Liver (tissue), 9 donors: ENCODE data around the gene GLP2R. TPM values are rescaled to one million over a fixed set of nuclear protein-coding genes. Genes with fewer than 3 reads are reported as not detected.

Source experiments
- DNase-seq: peaks from one replicate; pipeline ENCODE4 v3.0.0-alpha.2; 2017; ENCODE audit warnings: low spot score
- H3K27ac ChIP-seq, 2 donors: one replicate each; pipeline ENCODE4 v1.7.0; 2013; ENCODE audit warnings: inconsistent platforms in 2 of 2, low read length in 2 of 2, control low read depth in 1 of 2, low read depth in 1 of 2, mild to moderate bottlenecking in 1 of 2
- H3K27me3 ChIP-seq, 4 donors: one replicate each; pipeline versions ENCODE4 v1.6.1 to v1.7.0; 2013; ENCODE audit warnings: low read length in 3 of 4, inconsistent platforms in 1 of 4, mild to moderate bottlenecking in 1 of 4, moderate library complexity in 1 of 4; ENCODE audit not compliant: control insufficient read depth in 4 of 4, insufficient read depth in 4 of 4
- H3K36me3 ChIP-seq, 4 donors: one replicate each; pipeline versions ENCODE4 v1.6.1 to v1.7.0; 2013; ENCODE audit warnings: low read length in 3 of 4, mild to moderate bottlenecking in 3 of 4, low read depth in 1 of 4, moderate library complexity in 1 of 4; ENCODE audit not compliant: control insufficient read depth in 4 of 4, insufficient read depth in 3 of 4
- H3K4me1 ChIP-seq, 4 donors: one replicate each; pipeline versions ENCODE4 v1.6.1 to v1.7.0; 2013; ENCODE audit warnings: low read length in 3 of 4, mild to moderate bottlenecking in 3 of 4, moderate library complexity in 1 of 4; ENCODE audit not compliant: control insufficient read depth in 4 of 4, insufficient read depth in 4 of 4
- H3K4me3 ChIP-seq, 3 donors: one replicate each; pipeline versions ENCODE4 v1.6.1 to v1.7.0; 2013; ENCODE audit warnings: low read length in 3 of 3, control low read depth in 1 of 3, low read depth in 1 of 3, mild to moderate bottlenecking in 1 of 3
- H3K9ac ChIP-seq, 2 donors: one replicate each; pipeline ENCODE4 v1.7.0; 2013; ENCODE audit warnings: low read length in 2 of 2, mild to moderate bottlenecking in 2 of 2, moderate library complexity in 2 of 2, control low read depth in 1 of 2, low read depth in 1 of 2
- H3K9me3 ChIP-seq, 4 donors: one replicate each; pipeline versions ENCODE4 v1.6.1 to v1.7.0; 2013; ENCODE audit warnings: low read length in 3 of 4; ENCODE audit not compliant: control insufficient read depth in 4 of 4
- ATF3 ChIP-seq: IDR thresholded peaks from 2 replicates; pipeline ENCODE4 v1.6.1; 2016; ENCODE audit warnings: antibody characterized with exemption
- CTCF ChIP-seq: fragments of 150-350 bp; IDR thresholded peaks from 2 replicates; pipeline ENCODE4 v1.5.1; 2017; ENCODE audit warnings: improper control_type of control experiment, low read depth, low read length; ENCODE audit not compliant: missing input control
- EGR1 ChIP-seq, 2 donors: IDR thresholded peaks; 2 replicates each; pipeline ENCODE4 v1.6.1; 2016 to 2018; ENCODE audit warnings: antibody characterized with exemption in 2 of 2, low read depth in 2 of 2
- GABPA ChIP-seq, 2 donors: IDR thresholded peaks in 1 of 2; conservative IDR thresholded peaks in 1 of 2; 2 replicates each; pipeline ENCODE4 v1.6.1; 2016; ENCODE audit warnings: antibody characterized with exemption in 2 of 2, mild to moderate bottlenecking in 1 of 2, moderate library complexity in 1 of 2
- HNF4G ChIP-seq: IDR thresholded peaks from 2 replicates; pipeline ENCODE4 v1.6.1; 2016; ENCODE audit warnings: antibody characterized with exemption
- JUND ChIP-seq, 2 donors: IDR thresholded peaks; 2 replicates each; pipeline ENCODE4 v1.6.1; 2016; ENCODE audit warnings: antibody characterized with exemption in 2 of 2
- MAX ChIP-seq: IDR thresholded peaks from 2 replicates; pipeline ENCODE4 v1.6.1; 2016; ENCODE audit warnings: antibody characterized with exemption
- NR2F2 ChIP-seq: IDR thresholded peaks from 2 replicates; pipeline ENCODE4 v1.6.1; 2016; ENCODE audit warnings: antibody characterized with exemption
- RAD21 ChIP-seq, 2 donors: IDR thresholded peaks; 2 replicates each; pipeline ENCODE4 v1.6.1; 2016; ENCODE audit warnings: antibody characterized with exemption in 2 of 2, mild to moderate bottlenecking in 2 of 2
- RXRA ChIP-seq, 2 donors: IDR thresholded peaks; 2 replicates each; pipeline ENCODE4 v1.6.1; 2017 to 2018; ENCODE audit warnings: antibody characterized with exemption in 2 of 2, mild to moderate bottlenecking in 1 of 2
- SP1 ChIP-seq: IDR thresholded peaks from 2 replicates; pipeline ENCODE4 v1.6.1; 2018; ENCODE audit warnings: antibody characterized with exemption, mild to moderate bottlenecking
- YY1 ChIP-seq: IDR thresholded peaks from 2 replicates; pipeline ENCODE4 v1.6.1; 2016; ENCODE audit warnings: antibody characterized with exemption, mild to moderate bottlenecking
- WGBS: extraction: QIAGEN DNeasy Blood & Tissue Kit; methylation state at CpG from one replicate; pipeline ENCODE4 v1.1.7; 2013; 5-methylcytosine and 5-hydroxymethylcytosine counted together
- polyA plus RNA-seq, 2 donors: library from polyadenylated mRNA; stranded (reverse) in 1 of 2; unstranded in 1 of 2; fragments of 200-250 nt in 1 of 2; fragments of >200 nt in 1 of 2; fragmentation: Nextera tagmentation in 1 of 2; extraction: Ambion mirVana in 1 of 2; gene quantifications; one replicate each; pipeline versions ENCODE4 v1.2.1 to v1.2.3, GENCODE V29; 2013 to 2015
- total RNA-seq, 2 donors: library from RNA; depleted of rRNA; stranded (reverse); fragments of >200 nt; gene quantifications; one replicate each; pipeline ENCODE4 v1.2.3, GENCODE V29; 2014
- TF ChIP-seq, protein P1 (sequence below): IDR thresholded peaks from 2 replicates; pipeline ENCODE4 v1.6.1; 2016; ENCODE audit warnings: antibody characterized with exemption
- TF ChIP-seq, protein P2 (sequence below): IDR thresholded peaks from 2 replicates; pipeline ENCODE4 v1.6.1; 2016; ENCODE audit warnings: antibody characterized with exemption, mild to moderate bottlenecking
- donor health status: healthy.
- donor health status: healthy.
- donor health status: healthy.
- donor health status: healthy.
- donor health status: healthy.

Gene GLP2R
- total and polyA plus RNA-seq, 4 donors = 0.39 to 1.4 (median 0.58) TPM

DNA sequence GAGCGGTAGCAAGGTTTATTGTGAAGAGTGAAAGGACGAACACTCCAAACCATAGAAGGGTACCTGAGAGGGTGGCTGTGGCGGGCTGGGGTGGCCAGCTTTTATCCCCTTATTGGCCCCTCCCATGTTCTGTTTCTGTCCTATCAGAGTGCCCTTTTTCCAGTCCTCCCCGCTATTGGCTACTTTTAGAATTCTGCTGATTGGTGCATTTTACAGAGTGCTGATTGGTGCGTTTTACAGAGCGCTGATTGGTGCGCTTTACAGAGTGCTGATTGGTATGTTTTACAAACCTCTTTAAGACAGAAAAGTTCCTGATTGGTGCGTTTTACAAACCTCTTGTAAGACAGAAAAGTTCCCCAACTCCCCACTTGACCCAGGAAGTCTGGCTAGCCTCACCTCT, 16.3 kb upstream of the GLP2R start:
- Histone ChIP-seq H3K9ac (no peak overlapping the region), H3K4me3 (no peak overlapping the region), H3K27ac (no peak overlapping the region), H3K27me3 (peaks cover 0 to 8% (median 2%) of the 10 kb centered on the region in 4 donors), H3K36me3 (no peaks in the 10 kb centered on the region), H3K9me3 (no peaks in the 10 kb centered on the region), H3K4me1 (no peaks in the 10 kb centered on the region)
- WGBS = 86% methylated on average over 8 of the region's 8 CpGs
- no peak for DNase-seq
- TF ChIP-seq, protein P1, sequence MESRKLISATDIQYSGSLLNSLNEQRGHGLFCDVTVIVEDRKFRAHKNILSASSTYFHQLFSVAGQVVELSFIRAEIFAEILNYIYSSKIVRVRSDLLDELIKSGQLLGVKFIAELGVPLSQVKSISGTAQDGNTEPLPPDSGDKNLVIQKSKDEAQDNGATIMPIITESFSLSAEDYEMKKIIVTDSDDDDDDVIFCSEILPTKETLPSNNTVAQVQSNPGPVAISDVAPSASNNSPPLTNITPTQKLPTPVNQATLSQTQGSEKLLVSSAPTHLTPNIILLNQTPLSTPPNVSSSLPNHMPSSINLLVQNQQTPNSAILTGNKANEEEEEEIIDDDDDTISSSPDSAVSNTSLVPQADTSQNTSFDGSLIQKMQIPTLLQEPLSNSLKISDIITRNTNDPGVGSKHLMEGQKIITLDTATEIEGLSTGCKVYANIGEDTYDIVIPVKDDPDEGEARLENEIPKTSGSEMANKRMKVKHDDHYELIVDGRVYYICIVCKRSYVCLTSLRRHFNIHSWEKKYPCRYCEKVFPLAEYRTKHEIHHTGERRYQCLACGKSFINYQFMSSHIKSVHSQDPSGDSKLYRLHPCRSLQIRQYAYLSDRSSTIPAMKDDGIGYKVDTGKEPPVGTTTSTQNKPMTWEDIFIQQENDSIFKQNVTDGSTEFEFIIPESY = no peak
- TF ChIP-seq GABPA (IDR thresholded peaks at IDR 0.05 in 1 of 2, conservative IDR thresholded peaks at IDR 0.05 in 1 of 2) (no peak), MAX (no peak), RXRA (IDR thresholded peaks at IDR 0.05) (no peak), JUND (IDR thresholded peaks at IDR 0.05) (no peak), RAD21 (IDR thresholded peaks at IDR 0.05) (no peak), CTCF (no peak), NR2F2 (no peak), EGR1 (IDR thresholded peaks at IDR 0.05; ENCODE audit: low read depth in 2 of 2) (no peak)
- TF ChIP-seq, protein P2, sequence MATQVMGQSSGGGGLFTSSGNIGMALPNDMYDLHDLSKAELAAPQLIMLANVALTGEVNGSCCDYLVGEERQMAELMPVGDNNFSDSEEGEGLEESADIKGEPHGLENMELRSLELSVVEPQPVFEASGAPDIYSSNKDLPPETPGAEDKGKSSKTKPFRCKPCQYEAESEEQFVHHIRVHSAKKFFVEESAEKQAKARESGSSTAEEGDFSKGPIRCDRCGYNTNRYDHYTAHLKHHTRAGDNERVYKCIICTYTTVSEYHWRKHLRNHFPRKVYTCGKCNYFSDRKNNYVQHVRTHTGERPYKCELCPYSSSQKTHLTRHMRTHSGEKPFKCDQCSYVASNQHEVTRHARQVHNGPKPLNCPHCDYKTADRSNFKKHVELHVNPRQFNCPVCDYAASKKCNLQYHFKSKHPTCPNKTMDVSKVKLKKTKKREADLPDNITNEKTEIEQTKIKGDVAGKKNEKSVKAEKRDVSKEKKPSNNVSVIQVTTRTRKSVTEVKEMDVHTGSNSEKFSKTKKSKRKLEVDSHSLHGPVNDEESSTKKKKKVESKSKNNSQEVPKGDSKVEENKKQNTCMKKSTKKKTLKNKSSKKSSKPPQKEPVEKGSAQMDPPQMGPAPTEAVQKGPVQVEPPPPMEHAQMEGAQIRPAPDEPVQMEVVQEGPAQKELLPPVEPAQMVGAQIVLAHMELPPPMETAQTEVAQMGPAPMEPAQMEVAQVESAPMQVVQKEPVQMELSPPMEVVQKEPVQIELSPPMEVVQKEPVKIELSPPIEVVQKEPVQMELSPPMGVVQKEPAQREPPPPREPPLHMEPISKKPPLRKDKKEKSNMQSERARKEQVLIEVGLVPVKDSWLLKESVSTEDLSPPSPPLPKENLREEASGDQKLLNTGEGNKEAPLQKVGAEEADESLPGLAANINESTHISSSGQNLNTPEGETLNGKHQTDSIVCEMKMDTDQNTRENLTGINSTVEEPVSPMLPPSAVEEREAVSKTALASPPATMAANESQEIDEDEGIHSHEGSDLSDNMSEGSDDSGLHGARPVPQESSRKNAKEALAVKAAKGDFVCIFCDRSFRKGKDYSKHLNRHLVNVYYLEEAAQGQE = no peak

DNA sequence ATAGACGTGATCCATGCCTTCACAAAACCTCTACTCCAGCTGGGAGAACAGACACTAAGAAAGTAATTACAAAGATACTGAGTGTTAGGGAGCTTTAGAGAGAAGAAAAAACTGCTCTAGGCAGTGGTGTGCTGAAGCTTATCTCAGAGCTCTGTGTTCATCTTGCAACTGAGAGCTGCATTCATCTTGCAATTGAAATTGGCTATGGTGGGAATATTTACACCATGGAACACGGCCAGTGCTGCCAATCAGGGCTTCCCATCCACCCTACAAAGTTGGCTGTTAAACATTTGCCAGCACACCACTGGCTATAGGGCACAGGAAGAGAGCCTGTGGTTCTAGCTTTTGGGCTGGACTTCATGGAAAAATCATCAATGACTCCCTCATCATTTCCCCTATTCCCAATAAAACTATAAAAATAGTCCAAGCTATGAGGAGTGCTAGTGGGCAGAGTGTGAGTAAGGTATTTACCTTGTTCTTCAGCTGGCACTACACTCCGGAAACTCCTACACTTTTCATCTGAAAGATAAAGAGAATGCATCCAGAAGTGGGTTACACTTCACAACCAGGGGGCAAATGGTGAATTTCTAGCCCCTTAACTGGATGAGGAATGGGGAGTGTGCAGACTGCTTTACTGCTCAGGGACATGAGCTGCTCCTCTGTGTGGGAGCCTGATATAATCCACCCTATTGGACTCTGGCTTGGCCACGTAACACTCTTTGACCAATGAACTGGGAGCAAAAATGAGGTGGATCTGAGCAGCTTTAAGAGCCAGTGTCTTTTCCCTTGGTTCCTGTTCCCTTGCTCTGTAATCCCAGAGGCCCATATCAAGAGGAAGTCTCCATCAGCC, 15.4 kb upstream of the GLP2R start:
- H3K27ac ChIP-seq = no peak overlapping the region
- no peak for DNase-seq

More for the DNA sequence above, 15.4 kb upstream of the GLP2R start:
- Histone ChIP-seq H3K4me3 (no peak overlapping the region), H3K36me3 (no peaks in the 10 kb centered on the region), H3K9me3 (no peaks in the 10 kb centered on the region), H3K9ac (no peak overlapping the region), H3K27me3 (peaks cover 0 to 8% (median 2%) of the 10 kb centered on the region in 4 donors), H3K4me1 (no peaks in the 10 kb centered on the region)
- WGBS = 56% methylated on average over 4 of the region's 4 CpGs
- TF ChIP-seq YY1 (no peak), CTCF (no peak), EGR1 (IDR thresholded peaks at IDR 0.05; ENCODE audit: low read depth in 2 of 2) (no peak), SP1 (no peak), HNF4G (no peak), ATF3 (no peak)
